SHP77 treated with DMSO at 0.1 percent for 48 hours (cell line): ENCODE data around the gene EEF1AKMT4.
"Not testable (repeated sequence)": the region's sequence is repeated elsewhere in the genome, so short reads cannot be mapped to it uniquely, and the experiment has no call there.

Experiments
- DNase-seq: peaks from one replicate; lab custom pipeline; 2025; lab: John Stamatoyannopoulos, UW

The EEF1AKMT4 gene

DNA sequence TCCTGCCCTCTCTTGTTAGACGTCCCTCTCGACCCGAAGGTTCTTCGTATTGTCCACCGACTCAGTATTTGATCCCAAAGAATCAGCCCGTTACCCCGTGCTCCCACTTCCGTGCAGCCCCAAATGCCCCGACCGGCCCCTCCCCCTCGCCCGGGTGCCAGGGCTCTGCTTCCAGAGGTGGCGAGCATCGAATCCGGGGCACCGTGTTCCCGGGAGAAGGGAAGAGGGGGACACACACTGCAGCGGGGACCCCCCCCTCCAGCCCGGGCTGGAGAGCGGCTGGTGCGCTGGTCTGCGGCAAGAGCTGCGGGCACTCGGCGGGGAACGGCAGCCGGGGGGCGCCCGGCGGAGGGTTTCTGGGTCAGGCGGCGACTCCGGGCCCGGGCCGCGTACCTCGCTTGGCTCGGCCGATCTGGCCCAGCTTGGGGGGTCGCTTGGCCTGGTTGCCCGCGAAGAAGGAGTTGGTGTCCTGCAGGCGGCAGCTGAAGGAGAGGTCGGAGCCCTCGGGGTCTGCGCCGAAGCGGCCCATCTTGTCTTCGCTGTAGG is 11.3 kb downstream of the EEF1AKMT4 start:
- DNase-seq: no peak

DNA sequence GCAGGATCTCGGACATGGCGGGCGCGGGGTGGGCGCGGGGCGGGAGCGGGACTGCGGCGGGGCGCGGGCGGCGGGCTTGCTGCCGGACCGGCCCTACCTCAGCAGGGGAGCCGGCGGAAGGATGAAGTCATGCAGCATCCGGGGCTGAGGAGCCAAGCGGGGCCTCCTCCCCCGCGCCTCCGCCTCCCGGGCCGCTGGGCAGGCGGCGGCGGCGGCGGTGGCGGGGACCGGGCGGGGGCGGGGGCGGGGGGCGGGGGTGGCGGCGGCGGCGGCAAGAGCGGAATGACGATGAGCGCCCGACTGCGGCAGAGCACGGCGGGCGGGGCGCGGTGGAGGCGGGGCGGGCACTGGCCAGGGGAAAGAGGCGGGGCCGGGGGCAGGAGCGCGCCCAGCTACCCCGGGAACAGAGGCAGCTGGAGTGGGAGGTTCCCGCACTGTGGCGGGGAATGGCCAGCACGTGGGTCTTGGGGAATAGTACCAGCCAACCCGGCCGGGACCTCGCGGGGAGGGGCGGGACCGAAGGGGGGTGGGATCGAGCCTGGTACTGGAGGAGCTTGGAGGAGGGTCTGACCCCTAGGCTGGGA is 11.9 kb downstream of the EEF1AKMT4 start, which contains the start of gene CAMK2N2:
CAMK2N2 (minus strand) TSS at position 284 of the 584 bp plus-strand sequence; CDS start at position 16, 268 bp downstream.
- DNase-seq: peak; percentile 70

DNA sequence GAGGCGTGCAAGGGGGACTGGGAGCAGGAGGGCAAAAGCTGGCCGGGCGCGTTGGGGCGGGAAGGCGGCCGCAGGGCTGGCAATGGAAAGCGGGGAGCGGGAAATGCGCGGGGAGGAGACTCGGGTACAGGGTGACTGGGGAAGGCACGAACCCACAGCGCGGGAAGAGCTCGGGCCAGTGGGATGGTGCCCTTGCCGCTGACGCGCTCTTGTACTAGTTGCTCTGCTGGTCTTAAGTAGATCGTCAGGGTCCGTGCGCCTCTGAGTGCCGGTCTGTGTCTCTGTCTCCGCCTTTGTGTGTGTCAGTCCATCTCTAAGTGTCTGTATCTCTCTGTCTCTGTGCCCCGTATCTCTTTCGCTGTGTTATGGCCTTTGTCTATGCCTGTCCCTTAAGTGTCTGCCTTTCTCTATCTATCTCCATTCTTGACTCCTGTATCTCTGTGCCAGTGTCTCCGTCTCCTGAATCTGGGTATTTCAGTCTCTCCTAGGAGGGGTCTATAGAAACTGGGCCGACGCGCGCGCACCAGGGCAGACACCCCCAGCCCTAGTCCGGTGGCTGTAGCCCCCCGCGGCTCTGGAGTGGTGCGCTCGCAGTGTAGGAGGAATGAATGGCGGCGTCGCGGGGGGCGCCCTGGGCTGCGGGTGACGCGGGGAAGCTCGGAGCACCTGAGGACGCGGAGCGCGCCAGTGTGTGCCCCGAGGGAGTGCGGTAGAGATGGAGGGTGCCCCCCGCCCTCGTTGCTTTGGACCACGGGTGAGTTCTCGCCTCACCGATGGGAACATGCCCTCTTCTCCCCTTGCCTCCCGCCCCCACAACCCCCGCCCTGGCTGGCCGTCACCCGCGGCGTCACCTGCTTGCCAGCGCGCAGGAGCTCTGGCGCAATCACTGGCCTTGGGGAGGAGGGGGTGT is 12.6 kb downstream of the EEF1AKMT4 start:
- peak; percentile 56 for DNase-seq

DNA sequence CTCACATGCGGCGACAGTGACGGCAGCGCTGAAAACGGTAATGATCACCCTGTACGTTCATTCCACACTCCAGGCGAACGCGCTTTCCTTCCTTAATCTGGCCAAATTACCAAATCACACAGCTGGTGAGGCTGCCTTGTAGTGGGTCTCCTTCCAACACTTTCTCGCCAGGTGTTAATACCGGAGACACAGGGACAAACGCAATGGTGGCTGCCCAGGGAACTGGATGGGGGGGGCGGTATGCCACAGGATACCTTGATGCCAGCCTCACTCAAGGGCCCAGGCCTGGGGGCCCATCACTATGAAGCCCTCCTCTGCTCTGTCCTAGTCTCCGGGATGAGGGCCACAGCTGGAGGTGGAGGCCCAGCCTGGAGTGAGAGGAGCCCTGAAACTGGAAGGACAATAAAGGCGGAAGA is 13.3 kb downstream of the EEF1AKMT4 start:
- DNase-seq: no peak

DNA sequence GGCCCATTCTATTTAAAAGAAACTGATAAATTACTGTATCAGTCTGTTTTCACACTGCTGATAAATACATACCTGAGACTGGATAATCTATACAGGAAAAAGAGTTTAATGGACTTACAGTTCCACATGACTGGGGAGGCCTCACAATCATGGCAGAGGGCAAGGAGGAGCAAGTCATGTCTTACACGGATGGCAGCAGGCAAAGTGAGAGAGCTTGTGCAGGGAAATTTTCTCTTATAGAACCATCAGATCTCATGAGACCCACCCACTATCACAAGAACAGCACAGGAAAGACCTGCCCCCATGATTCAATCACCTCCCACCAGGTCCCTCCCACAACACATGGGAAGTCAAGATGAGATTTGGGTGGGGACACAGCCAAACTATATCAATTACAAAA is 17.8 kb downstream of the EEF1AKMT4 start:
- not testable (repeated sequence) for DNase-seq

DNA sequence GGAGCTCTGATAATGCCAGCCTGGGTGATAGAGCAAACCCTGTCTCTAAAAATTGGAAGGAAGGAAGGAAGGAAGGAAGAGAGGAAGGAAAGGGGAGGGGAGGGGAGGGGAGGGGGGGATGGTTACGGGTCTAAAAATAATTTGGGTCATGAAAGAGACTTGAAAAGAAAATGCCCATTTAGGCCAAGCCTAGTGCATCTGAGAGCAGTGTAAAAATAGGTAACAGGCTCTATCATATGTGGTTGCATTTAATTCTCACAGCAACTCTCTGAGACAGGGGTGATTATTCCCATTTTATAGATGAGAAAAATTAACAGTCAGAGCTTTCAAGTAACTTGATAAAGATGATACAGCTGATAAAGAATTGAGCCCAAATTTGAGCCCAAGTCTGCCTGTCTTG is 22.8 kb downstream of the EEF1AKMT4 start:
- DNase-seq: no peak

DNA sequence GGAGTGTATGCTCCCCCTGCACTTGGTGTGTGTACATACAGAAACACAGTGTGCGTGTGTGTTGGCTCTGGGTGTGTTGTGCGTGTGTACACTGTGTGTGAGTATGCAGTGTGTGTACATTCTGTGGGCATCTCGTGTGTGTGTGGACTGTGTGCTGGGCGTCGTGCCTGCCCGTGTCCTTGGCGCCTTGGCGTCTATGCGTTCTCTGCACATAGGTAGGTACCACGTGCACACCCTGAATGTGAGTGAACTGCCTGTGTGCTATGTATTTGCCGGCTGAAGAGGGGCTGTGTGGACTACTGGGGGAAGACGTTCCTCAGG is 25.9 kb downstream of the EEF1AKMT4 start:
- no peak for DNase-seq

DNA sequence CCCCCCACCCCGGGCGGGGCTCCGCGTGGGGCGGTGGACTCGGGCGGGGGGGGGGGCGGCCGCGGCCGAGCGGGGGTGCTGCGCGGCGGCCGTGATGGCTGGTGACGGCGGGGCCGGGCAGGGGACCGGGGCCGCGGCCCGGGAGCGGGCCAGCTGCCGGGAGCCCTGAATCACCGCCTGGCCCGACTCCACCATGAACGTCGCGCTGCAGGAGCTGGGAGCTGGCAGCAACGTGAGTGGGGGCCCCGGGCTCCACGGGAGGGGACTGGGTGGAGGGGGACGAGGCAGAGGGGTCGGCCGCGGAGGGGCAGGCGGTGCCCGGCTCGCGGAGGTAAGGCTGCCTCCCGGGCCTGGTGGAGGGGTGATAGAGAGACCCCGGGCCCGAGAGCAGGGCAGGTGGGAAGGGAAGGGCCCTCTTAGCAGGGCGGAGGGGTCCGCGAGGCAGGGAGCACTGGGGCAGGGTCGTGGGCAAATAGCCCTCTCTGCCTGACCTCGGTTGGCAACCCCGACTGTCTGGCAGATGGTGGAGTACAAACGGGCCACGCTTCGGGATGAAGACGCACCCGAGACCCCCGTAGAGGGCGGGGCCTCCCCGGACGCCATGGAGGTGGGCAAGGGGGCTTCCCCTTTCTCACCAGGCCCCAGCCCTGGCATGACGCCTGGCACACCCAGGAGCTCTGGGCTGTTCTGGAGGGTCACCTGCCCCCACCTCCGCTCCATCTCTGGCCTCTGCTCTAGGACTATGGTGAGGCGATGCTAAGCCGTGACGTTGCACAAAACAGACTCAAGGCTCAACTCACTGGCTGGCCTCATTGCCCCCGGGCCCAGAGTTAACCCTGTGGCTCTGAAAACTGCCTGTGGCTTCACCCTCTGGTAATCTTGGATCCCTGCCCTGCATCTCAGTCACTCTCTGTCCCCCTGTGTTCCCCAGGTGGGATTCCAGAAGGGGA is 26.8 kb downstream of the EEF1AKMT4 start, which contains the start of gene ECE2:
ECE2 (plus strand) TSS at position 62 of the 950 bp plus-strand sequence; CDS start at position 194, 132 bp downstream.
- no peak for DNase-seq

DNA sequence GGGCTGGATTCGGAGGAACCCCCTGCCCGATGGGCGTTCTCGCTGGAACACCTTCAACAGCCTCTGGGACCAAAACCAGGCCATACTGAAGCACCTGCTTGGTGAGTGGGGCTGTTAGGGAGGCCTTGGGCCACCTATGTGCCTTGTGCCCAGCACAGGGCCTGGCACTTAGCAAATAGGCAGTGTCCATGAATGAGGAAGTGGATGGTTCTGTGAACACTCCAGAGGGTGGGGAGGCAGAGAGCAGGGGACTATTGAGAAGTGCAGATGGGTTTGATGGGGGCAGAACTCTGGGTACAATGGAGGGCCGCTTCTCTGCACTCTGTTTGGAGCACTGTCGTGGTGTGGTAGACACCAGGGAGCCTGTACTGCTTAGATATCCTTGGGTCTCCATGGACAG is 27.9 kb downstream of the EEF1AKMT4 start:
- DNase-seq: no peak

DNA sequence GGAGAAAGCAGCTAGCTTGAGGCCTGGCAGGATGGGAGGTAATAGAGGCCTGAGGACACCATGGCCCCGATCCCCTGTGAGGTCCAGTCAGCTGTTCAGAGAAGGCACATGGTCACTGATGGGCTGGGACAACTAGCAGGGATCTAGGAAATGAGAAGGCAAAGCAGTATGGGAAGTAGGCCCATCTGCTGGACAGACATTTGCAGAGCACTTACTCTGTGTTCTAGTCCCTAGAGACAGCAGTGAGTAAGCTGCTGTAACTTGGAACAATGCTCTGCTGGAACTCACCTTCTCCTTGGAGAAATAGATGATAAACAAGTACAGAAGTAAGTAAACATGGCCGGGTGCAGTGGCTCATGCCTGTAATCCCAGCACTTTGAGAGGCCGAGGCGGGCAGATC is 33.5 kb downstream of the EEF1AKMT4 start:
- no peak for DNase-seq

DNA sequence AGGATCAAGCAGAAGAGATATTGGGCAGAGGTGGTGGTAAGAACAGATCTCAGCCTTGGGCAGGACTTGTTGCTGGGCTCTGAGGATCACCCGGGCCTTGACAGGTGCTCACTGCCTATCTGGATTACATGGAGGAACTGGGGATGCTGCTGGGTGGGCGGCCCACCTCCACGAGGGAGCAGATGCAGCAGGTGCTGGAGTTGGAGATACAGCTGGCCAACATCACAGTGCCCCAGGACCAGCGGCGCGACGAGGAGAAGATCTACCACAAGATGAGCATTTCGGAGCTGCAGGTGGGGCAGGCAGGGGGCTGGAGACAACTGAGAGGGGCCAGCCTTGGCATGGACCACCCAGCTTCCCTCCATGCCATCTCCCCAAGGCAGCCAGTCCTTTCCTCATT is 34.2 kb downstream of the EEF1AKMT4 start:
- no peak for DNase-seq

DNA sequence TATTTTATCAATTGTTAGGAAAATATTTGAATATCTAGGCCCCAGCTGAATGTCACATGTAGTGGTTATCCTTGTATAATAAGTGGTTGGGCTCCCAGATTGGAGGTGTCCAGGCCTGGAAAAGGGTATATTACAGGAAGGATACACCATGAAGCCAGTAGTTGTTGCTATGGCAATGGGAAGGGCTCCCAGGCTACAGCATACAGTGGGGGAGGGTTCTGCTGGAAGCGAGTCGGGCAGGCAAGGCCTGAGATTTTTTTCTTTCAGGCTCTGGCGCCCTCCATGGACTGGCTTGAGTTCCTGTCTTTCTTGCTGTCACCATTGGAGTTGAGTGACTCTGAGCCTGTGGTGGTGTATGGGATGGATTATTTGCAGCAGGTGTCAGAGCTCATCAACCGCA is 35.2 kb downstream of the EEF1AKMT4 start:
- peak; percentile 73 for DNase-seq

DNA sequence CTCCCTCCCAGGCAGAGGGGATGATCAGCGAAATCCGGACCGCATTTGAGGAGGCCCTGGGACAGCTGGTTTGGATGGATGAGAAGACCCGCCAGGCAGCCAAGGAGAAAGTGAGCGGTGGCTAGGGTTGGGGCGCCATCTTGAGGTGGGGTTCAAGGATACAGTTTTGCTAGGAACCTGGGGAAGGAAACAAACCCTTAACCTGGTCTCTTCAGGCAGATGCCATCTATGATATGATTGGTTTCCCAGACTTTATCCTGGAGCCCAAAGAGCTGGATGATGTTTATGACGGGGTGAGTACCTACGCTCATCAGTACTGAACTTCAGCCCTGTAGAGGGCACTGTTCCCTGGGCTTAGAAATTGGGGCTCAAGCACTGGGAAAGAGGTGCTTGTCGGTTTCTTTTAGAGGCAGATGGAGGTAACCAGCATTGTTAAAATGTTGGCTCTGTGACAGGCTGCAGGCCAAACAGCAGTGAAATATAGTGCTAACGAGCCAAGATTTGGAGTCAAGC is 40.0 kb downstream of the EEF1AKMT4 start:
- peak; percentile 48 for DNase-seq

DNA sequence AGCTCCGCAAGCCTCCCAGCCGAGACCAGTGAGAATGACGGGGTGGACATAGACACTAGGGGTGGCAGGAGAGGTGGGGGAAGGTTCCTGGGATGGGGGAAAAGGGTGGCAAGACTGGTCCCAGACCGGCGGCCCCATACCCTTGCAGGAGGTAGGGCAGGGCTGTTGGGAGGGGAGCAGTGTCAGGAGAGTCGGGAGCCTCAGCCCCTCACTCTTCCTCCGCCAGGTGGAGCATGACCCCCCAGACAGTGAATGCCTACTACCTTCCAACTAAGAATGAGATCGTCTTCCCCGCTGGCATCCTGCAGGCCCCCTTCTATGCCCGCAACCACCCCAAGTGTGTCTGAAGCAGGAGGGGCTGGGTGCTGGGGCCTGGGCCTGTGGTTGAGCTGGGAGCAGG is 40.9 kb downstream of the EEF1AKMT4 start:
- no peak for DNase-seq

DNA sequence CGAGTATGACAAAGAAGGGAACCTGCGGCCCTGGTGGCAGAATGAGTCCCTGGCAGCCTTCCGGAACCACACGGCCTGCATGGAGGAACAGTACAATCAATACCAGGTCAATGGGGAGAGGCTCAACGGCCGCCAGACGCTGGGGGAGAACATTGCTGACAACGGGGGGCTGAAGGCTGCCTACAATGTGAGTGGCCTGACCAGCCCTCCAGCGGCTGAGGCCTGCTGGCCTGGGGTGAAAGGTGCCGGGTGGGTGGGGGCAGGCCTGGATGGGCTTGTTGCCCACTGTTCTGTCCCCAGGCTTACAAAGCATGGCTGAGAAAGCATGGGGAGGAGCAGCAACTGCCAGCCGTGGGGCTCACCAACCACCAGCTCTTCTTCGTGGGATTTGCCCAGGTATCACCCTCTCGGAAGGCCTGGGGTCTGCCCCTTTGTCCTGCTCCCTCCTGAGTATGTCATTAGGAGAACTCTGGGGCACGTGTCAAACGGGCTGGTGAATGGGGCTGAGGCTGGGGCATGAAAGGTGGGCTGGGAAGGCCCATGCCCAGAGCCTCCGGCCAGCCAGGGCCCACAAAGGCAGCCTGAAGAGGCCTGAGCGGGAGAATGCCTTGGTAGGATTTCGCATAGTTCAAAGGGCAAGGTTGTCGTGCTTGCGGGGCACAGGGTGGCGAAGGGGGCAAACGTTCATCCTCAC is 41.7 kb downstream of the EEF1AKMT4 start:
- DNase-seq: no peak

DNA sequence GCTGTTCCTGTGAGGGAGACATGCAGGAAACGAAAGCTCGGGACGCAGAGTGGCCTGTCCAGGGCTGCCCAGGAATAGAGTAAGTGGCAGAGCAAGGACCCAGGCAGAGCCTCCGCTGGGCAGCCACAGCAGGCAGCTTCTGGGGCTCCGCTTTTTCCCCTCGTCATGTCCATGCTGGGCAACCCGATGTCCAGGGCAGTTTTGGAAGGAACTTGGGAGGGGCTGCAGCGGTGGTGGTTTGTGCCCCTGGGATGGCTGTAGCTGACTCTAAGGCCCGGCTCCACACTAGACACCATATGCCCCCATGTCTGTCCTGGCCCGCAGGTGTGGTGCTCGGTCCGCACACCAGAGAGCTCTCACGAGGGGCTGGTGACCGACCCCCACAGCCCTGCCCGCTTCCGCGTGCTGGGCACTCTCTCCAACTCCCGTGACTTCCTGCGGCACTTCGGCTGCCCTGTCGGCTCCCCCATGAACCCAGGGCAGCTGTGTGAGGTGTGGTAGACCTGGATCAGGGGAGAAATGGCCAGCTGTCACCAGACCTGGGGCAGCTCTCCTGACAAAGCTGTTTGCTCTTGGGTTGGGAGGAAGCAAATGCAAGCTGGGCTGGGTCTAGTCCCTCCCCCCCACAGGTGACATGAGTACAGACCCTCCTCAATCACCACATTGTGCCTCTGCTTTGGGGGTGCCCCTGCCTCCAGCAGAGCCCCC is 42.4 kb downstream of the EEF1AKMT4 start:
- no peak for DNase-seq

DNA sequence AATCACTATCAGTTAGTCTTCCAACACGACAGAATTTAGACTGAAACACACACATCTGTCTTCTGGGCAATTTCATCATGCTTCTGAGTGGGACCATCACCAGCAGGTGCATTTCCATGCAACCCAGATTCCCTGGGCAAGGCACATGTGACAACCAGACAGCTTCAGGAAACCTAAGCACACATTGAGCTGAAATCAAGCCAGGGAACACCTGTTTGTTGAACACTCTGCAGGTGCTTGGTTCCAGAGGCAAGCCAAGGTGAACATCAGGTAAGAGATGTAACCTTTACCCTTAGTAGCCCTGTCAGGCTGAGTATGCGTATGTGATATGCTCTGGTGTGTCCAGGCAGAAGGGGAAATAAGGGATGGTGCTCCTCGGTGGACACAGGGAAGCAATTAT is 46.3 kb downstream of the EEF1AKMT4 start:
- no peak for DNase-seq

DNA sequence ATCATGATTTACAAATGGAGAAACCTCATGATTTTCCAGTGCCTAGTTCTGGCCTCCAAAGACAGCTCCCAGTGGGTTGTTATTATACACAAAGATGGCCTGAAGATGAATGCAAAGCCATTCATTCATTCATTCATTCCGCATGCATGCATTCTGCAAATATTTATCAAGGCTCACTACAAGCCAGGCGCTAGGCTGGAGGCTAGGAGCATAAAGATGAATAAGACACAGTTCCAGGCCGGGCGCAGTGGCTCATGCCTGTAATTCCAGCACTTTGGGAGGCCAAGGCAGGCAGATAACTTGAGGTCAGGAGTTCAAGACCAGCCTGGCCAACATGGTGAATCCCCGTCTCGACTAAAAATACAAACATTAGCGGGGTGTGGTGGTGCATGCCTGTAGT is 47.1 kb downstream of the EEF1AKMT4 start:
- no peak for DNase-seq

DNA sequence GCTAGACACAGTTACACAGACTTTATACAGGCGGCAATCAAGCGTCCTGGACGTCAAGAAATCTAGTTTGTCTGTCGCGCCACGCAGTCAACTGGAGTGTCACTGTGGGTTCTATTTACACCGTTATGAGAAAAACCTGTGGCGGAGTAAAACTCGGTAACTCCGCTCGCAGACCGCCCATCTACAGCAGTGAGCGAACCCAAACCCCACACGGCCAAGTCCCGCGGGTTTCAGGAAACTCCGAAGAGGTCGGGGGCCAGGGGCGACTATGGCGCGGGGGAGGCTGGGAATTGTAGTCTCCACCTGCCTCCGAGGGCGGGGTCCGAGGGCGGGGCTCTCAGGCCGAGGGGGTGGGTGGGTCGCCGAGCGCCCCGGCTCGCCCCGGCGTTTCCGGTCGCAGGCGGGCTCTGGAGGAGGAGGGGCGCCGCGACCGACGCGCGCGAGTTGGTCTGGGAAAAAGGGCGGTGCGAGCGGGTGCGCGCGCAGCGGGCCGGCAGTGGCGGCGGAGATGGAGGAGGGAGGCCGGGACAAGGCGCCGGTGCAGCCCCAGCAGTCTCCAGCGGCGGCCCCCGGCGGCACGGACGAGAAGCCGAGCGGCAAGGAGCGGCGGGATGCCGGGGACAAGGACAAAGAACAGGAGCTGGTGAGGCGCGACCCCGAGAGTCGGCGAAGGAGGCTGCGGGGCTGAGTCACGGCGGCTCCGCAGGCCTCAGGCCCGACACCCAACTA is 49.5 kb downstream of the EEF1AKMT4 start, which contains the start of gene PSMD2:
PSMD2 (plus strand) TSS at position 483 of the 729 bp plus-strand sequence; CDS start at position 509, 26 bp downstream.
- DNase-seq: peak; percentile 88
